ENCODE results near the gene FSIP1. TPM values are rescaled to one million over a fixed set of nuclear protein-coding genes. Genes with fewer than 3 reads are reported as not detected.
A peak's percentile ranks its signal among the peaks of the same experiment; 100 is the strongest.

The FSIP1 gene
- total and polyA plus RNA-seq, 9 of the 15 experiments (the other 6 are each of a cell fraction or from before 2014, with no cell fraction given) = 0.07 to 0.51 (median 0.29) TPM

DNA sequence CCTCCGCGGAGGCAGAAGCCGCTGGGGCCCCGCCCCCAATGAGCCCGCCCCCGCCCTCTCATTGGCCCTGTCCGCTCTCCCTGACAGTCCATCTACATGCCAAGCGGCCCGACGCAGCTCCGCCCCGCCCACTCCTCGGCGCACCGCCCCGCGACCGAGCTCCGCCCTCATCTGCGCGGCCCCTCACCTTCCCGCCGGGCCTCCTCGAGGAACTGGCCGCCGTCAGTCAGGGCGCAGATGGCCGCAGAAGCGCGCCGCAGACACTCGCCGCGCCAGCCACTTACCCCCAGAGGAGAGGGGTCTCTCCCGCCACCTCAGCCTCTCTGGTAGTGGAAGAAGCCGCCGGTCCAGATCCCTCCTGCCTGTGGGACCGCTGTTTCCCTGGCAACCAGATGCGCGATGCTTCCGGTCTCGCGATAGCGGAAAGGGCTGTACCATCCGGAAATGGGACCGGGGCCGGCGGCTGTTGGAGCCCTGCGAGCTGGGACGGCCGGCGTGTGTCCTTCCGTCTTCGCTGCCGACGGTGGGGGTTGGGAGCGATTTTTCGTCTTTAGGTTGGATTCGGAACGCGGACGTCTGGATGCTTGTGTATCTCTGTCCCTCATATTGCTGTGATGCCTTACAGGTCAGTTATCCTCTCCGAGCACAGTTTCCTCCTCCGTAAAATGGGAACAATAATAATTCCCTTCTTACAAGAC lies at the start of gene FSIP1 (continued):
- TF ChIP-seq, protein P1, sequence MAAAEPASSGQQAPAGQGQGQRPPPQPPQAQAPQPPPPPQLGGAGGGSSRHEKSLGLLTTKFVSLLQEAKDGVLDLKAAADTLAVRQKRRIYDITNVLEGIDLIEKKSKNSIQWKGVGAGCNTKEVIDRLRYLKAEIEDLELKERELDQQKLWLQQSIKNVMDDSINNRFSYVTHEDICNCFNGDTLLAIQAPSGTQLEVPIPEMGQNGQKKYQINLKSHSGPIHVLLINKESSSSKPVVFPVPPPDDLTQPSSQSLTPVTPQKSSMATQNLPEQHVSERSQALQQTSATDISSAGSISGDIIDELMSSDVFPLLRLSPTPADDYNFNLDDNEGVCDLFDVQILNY (CRISPR knock-in tag; IDR thresholded peaks at IDR 0.05) = peak; percentile 46; the same call in 1 of the 2 replicates
- TF ChIP-seq, protein P2, sequence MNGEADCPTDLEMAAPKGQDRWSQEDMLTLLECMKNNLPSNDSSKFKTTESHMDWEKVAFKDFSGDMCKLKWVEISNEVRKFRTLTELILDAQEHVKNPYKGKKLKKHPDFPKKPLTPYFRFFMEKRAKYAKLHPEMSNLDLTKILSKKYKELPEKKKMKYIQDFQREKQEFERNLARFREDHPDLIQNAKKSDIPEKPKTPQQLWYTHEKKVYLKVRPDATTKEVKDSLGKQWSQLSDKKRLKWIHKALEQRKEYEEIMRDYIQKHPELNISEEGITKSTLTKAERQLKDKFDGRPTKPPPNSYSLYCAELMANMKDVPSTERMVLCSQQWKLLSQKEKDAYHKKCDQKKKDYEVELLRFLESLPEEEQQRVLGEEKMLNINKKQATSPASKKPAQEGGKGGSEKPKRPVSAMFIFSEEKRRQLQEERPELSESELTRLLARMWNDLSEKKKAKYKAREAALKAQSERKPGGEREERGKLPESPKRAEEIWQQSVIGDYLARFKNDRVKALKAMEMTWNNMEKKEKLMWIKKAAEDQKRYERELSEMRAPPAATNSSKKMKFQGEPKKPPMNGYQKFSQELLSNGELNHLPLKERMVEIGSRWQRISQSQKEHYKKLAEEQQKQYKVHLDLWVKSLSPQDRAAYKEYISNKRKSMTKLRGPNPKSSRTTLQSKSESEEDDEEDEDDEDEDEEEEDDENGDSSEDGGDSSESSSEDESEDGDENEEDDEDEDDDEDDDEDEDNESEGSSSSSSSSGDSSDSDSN (IDR thresholded peaks at IDR 0.05; ENCODE audit: borderline replicate concordance in 1 of 2, low read depth in 2 of 2, low read length in 2 of 2) = no peak
- TF ChIP-seq ZC3H4 (CRISPR knock-in tag; IDR thresholded peaks at IDR 0.05; ENCODE audit: borderline replicate concordance) (no peak), PTRF (tag; IDR thresholded peaks at IDR 0.05) (no peak), STAG1 (CRISPR knock-in tag; IDR thresholded peaks at IDR 0.05; ENCODE audit: borderline replicate concordance) (no peak), FOXJ2 (tag; IDR thresholded peaks at IDR 0.05) (peak; percentile 87), SPI1 (IDR thresholded peaks at IDR 0.05; ENCODE audit: borderline replicate concordance, low read depth, low read length) (no peak), ZNF133 (CRISPR knock-in tag; IDR thresholded peaks at IDR 0.05) (no peak), CXXC5 (CRISPR knock-in tag; IDR thresholded peaks at IDR 0.05) (peak; percentile 77), THRAP3 (IDR thresholded peaks at IDR 0.05; ENCODE audit: borderline replicate concordance) (no peak), NFATC3 (IDR thresholded peaks at IDR 0.05) (no peak), MBD2 (IDR thresholded peaks at IDR 0.05; ENCODE audit: borderline replicate concordance, low read depth) (peak; percentile 87), ARID1B (IDR thresholded peaks at IDR 0.05) (peak; percentile 6; the same call in 1 of the 2 replicates), RFX5 (IDR thresholded peaks at IDR 0.05; ENCODE audit: low read depth, low read length) (no peak), JUND (IDR thresholded peaks at IDR 0.05; ENCODE audit: borderline replicate concordance, low read depth, low read length) (peak; percentile 82), JUND (tag; IDR thresholded peaks at IDR 0.05; ENCODE audit: borderline replicate concordance, low read depth, low read length) (no peak), DMBX1 (CRISPR knock-in tag; IDR thresholded peaks at IDR 0.05; ENCODE audit: borderline replicate concordance) (no peak), PHF8 (IDR thresholded peaks at IDR 0.05; ENCODE audit: borderline replicate concordance, low read length) (peak; percentile 79; the same call in 1 of the 2 replicates), SP1 (CRISPR knock-in tag; IDR thresholded peaks at IDR 0.05) (peak; percentile 83), HDAC2 (IDR thresholded peaks at IDR 0.05) (peak; percentile 83)
- TF ChIP-seq, protein P3, sequence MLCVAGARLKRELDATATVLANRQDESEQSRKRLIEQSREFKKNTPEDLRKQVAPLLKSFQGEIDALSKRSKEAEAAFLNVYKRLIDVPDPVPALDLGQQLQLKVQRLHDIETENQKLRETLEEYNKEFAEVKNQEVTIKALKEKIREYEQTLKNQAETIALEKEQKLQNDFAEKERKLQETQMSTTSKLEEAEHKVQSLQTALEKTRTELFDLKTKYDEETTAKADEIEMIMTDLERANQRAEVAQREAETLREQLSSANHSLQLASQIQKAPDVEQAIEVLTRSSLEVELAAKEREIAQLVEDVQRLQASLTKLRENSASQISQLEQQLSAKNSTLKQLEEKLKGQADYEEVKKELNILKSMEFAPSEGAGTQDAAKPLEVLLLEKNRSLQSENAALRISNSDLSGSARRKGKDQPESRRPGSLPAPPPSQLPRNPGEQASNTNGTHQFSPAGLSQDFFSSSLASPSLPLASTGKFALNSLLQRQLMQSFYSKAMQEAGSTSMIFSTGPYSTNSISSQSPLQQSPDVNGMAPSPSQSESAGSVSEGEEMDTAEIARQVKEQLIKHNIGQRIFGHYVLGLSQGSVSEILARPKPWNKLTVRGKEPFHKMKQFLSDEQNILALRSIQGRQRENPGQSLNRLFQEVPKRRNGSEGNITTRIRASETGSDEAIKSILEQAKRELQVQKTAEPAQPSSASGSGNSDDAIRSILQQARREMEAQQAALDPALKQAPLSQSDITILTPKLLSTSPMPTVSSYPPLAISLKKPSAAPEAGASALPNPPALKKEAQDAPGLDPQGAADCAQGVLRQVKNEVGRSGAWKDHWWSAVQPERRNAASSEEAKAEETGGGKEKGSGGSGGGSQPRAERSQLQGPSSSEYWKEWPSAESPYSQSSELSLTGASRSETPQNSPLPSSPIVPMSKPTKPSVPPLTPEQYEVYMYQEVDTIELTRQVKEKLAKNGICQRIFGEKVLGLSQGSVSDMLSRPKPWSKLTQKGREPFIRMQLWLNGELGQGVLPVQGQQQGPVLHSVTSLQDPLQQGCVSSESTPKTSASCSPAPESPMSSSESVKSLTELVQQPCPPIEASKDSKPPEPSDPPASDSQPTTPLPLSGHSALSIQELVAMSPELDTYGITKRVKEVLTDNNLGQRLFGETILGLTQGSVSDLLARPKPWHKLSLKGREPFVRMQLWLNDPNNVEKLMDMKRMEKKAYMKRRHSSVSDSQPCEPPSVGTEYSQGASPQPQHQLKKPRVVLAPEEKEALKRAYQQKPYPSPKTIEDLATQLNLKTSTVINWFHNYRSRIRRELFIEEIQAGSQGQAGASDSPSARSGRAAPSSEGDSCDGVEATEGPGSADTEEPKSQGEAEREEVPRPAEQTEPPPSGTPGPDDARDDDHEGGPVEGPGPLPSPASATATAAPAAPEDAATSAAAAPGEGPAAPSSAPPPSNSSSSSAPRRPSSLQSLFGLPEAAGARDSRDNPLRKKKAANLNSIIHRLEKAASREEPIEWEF (CRISPR knock-in tag; IDR thresholded peaks at IDR 0.05) = no peak

Measured in K562 (cell line).